Sigmoid colon (tissue), 4 donors: Measurements from ENCODE around the gene FSD2.

Experiments
- CTCF ChIP-seq, 4 experiments: fragments of 450-650 bp in 3 of 4; fragments of 200-600 bp in 1 of 4; IDR thresholded peaks; one replicate each; pipeline ENCODE4 v1.5.1; 2016 to 2019; ENCODE audit warnings: antibody characterized with exemption in 4 of 4, mild to moderate bottlenecking in 3 of 4, moderate library complexity in 2 of 4
- EP300 ChIP-seq, 4 donors: sonication (generic); formaldehyde crosslinking; IDR thresholded peaks; one replicate each; pipeline ENCODE4 v1.6.1; 2017; ENCODE audit warnings: antibody characterized with exemption in 4 of 4
- POLR2A ChIP-seq, 2 donors: fragments of 450-650 bp; IDR thresholded peaks; one replicate each; pipeline ENCODE4 v1.6.1; 2016; ENCODE audit warnings: antibody characterized with exemption in 2 of 2, mild to moderate bottlenecking in 2 of 2, moderate library complexity in 2 of 2

- TF ChIP-seq CTCF (IDR thresholded peaks at IDR 0.05) (peak; percentile 62 to 67 (median 64)), POLR2A (IDR thresholded peaks at IDR 0.05) (no peak), EP300 (IDR thresholded peaks at IDR 0.05) (no peak)
Observed at GRCh38 chr15:82849556-82850512, 44.0 kb upstream of the FSD2 start.
